GM12864 (cell line): ENCODE measurements around the gene AASDH.

Experiments used
- DNase-seq: peaks from one replicate; pipeline ENCODE4 v3.0.0-alpha.2; 2011; ENCODE audit warnings: low read depth
- H3K4me3 ChIP-seq: 2 replicates; pipeline ENCODE4 v1.5.1; 2011; ENCODE audit warnings: mild to moderate bottlenecking, low read depth, low read length, control low read depth
- CTCF ChIP-seq: IDR thresholded peaks from 2 replicates; pipeline ENCODE4 v1.5.1; 2011; ENCODE audit warnings: low read depth, mild to moderate bottlenecking, moderate library complexity, low read length, control low read depth, inconsistent platforms; ENCODE audit errors: missing control alignments

AASDH gene

GRCh38 chr4:56345458-56345857 is 41.8 kb downstream of the AASDH start:
- no peak for DNase-seq
- H3K4me3 ChIP-seq = no peak overlapping the region
- no peak for TF ChIP-seq CTCF

- no peak for DNase-seq
- no peak overlapping the region for H3K4me3 ChIP-seq
- no peak for TF ChIP-seq CTCF
Measured at GRCh38 chr4:56342746-56343145, 44.5 kb downstream of the AASDH start.

GRCh38 chr4:56330691-56331090 is 56.6 kb downstream of the AASDH start:
- TF ChIP-seq CTCF = no peak
- no peak for DNase-seq
- H3K4me3 ChIP-seq = no peak overlapping the region

GRCh38 chr4:56326363-56326762 is 60.9 kb downstream of the AASDH start:
- H3K4me3 ChIP-seq = no peak overlapping the region
- no peak for DNase-seq
- no peak for TF ChIP-seq CTCF

- DNase-seq = no peak
- TF ChIP-seq CTCF = no peak
- H3K4me3 ChIP-seq = no peak overlapping the region
Measured at GRCh38 chr4:56324011-56324610, 63.2 kb downstream of the AASDH start.

- no peak overlapping the region for H3K4me3 ChIP-seq
- DNase-seq = no peak
- no peak for TF ChIP-seq CTCF
Measured at GRCh38 chr4:56323327-56323726, 64.0 kb downstream of the AASDH start.

- TF ChIP-seq CTCF = no peak
- H3K4me3 ChIP-seq = no peak overlapping the region
- DNase-seq = no peak
Measured at GRCh38 chr4:56321251-56321650, 66.0 kb downstream of the AASDH start.
